Heart right ventricle (tissue), 16 donors: ENCODE data around the gene TUG1. TPM values are rescaled to one million over a fixed set of nuclear protein-coding genes. Genes with fewer than 3 reads are reported as not detected.

Experiments used
- ATAC-seq, 8 donors: fragments of 200-7000 bp; cut with Tn5 transposase; one replicate each; pipeline ENCODE4 v1.9.1; 2020; ENCODE audit warnings: mild to moderate bottlenecking in 8 of 8, moderate library complexity in 8 of 8, moderate number of reproducible peaks in 1 of 8
- DNase-seq, 2 donors: peaks; one replicate each; pipeline ENCODE4 v3.0.0-alpha.2; 2020
- H3K27ac ChIP-seq, 10 donors: fragments of 200-600 bp; sonication (generic) in 2 of 10; one replicate each; pipeline versions ENCODE4 v1.5.0 to v1.8.0; 2020 to 2022; ENCODE audit warnings: mild to moderate bottlenecking in 3 of 10
- H3K27me3 ChIP-seq, 7 donors: fragments of 200-600 bp; one replicate each; pipeline ENCODE4 v1.8.0; 2021 to 2022; ENCODE audit warnings: mild to moderate bottlenecking in 2 of 7
- H3K36me3 ChIP-seq, 9 donors: fragments of 200-600 bp; sonication (generic) in 1 of 9; one replicate each; pipeline versions ENCODE4 v1.5.0 to v1.8.0; 2020 to 2022; ENCODE audit warnings: mild to moderate bottlenecking in 2 of 9
- H3K4me1 ChIP-seq, 9 donors: fragments of 200-600 bp; sonication (generic) in 1 of 9; one replicate each; pipeline versions ENCODE4 v1.5.0 to v1.8.0; 2020 to 2022; ENCODE audit warnings: mild to moderate bottlenecking in 4 of 9
- H3K4me3 ChIP-seq, 10 donors: fragments of 200-600 bp; sonication (generic) in 2 of 10; one replicate each; pipeline versions ENCODE4 v1.5.0 to v1.8.0; 2020 to 2022; ENCODE audit warnings: mild to moderate bottlenecking in 7 of 10, moderate library complexity in 2 of 10
- H3K9me3 ChIP-seq, 11 donors: fragments of 200-600 bp in 10 of 11; sonication (generic) in 2 of 11; one replicate each; pipeline versions ENCODE4 v1.5.0 to v1.8.0; 2013 to 2022; ENCODE audit warnings: mild to moderate bottlenecking in 2 of 11, control low read depth in 1 of 11, moderate library complexity in 1 of 11
- WGBS, 2 donors: extraction: QIAGEN DNeasy Blood & Tissue Kit; methylation state at CpG; one replicate each; pipeline ENCODE4 v1.1.7; 2013; ENCODE audit warnings: inconsistent platforms in 1 of 2; 5-methylcytosine and 5-hydroxymethylcytosine counted together
- intact Hi-C, 10 donors: fragments of 100-400 bp; cut with DNase I; formaldehyde crosslinking; loops; one replicate each; pipeline versions ENCODE4 v1.11.1 to v1.14.2; 2022
- polyA plus RNA-seq, 2 donors: library from polyadenylated mRNA; stranded (reverse); fragments of 200-250 nt; gene quantifications; one replicate each; pipeline ENCODE4 v1.2.3, GENCODE V29; 2013
- total RNA-seq, 10 donors: library from RNA; stranded (reverse); fragmentation: NEBNext Ultra II Directional in 3 of 10; extraction: Animal tissue kit (Norgen Biotek cat#: 25700) in 3 of 10; gene quantifications; one replicate each; pipeline versions ENCODE4 v1.2.1 to v1.2.4, GENCODE V29; 2021 to 2023
- TF ChIP-seq, protein P1 (sequence below), 9 donors: fragments of 200-600 bp; sonication (generic) in 2 of 9; IDR thresholded peaks; one replicate each; pipeline versions ENCODE4 v1.5.0 to v1.8.0; 2021 to 2022; ENCODE audit warnings: antibody characterized with exemption in 9 of 9, mild to moderate bottlenecking in 5 of 9, moderate library complexity in 1 of 9
- donor health status: Arrhythmogenic right ventricular cardiomyopathy.
- donor health status: ischemic (EF 13 %, LVEDD 7.1; RV severe dilation, severe dysfunction).
- donor health status: healthy with polysubstance abuse.
- donor health status: DM: no; HTN: yes; CAD: no.
- donor health status: DM: no; HTN: no; CAD: no.
- donor health status: ischemic (EF 25% LVEDD 6.9; RV normal size, moderate dysfunction).
- donor health status: ischemic (EF 25% LVEDD 5.7; RV mildly dilated, moderate dysfunction).
- donor health status: healthy.
- donor health status: DM: yes; HTN: yes; CAD: no.
- donor health status: Ischemic cardiomyopathy.
- donor health status: ischemic (EF 35%, LVEDD 5.7; RV mildly dilated, moderate dysfunction).
- donor health status: nonischemic (EF 11% LVEDD 7.7; RV severe dilation, severe dysfunction).
- donor health status: DM: yes; HTN: yes; CAD: no.
- donor health status: PGD.
- donor health status: ischemic (EF 29% LVEDD 5.4; RV normal size, mild dysfunction).
- donor health status: nonischemic (EF 23%, LVEDD 6.1; RV moderate dilation, normal function).

Gene TUG1
- total and polyA plus RNA-seq, 12 donors: 18.6 to 48.4 (median 42.2) TPM

DNA sequence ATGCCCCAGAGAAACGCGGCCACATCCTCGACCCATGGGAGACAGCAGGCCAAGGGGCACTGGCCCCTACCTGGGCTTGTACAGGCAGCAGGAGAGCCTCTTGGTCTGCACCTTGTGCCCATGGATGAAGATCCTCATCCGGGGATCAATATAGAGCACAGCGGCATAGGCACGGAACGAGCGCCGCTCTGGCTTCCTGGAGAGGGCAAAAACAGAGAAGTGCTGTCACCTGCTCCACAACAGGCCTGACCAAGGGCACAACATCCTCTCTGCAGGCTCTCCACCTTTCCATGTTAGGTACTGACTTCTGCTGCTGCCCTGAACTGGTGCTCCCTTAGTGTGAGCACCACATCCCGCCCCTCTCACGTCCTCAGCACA, 27.7 kb upstream of the TUG1 start:
- TF ChIP-seq, protein P1, sequence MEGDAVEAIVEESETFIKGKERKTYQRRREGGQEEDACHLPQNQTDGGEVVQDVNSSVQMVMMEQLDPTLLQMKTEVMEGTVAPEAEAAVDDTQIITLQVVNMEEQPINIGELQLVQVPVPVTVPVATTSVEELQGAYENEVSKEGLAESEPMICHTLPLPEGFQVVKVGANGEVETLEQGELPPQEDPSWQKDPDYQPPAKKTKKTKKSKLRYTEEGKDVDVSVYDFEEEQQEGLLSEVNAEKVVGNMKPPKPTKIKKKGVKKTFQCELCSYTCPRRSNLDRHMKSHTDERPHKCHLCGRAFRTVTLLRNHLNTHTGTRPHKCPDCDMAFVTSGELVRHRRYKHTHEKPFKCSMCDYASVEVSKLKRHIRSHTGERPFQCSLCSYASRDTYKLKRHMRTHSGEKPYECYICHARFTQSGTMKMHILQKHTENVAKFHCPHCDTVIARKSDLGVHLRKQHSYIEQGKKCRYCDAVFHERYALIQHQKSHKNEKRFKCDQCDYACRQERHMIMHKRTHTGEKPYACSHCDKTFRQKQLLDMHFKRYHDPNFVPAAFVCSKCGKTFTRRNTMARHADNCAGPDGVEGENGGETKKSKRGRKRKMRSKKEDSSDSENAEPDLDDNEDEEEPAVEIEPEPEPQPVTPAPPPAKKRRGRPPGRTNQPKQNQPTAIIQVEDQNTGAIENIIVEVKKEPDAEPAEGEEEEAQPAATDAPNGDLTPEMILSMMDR (IDR thresholded peaks at IDR 0.05): no peak
- peak overlapping the region in 1 of 10 donors; percentile 69 for H3K27ac ChIP-seq
- peaks cover 0 to 8% (median 5%) of the 10 kb centered on the region in 9 donors for H3K4me1 ChIP-seq
- no peaks in the 10 kb centered on the region for H3K27me3 ChIP-seq
- H3K36me3 ChIP-seq: peaks cover 0 to 100% (median 84%) of the 10 kb centered on the region in 9 donors
- no peaks in the 10 kb centered on the region for H3K9me3 ChIP-seq
- 96 to 97% methylated on average over 11 of the region's 11 CpGs for WGBS, 2 donors
- ATAC-seq: no peak
- intact Hi-C loops: loop anchor here in 6 of 10 donors (10.0 kb wide), 3 partner anchors 203 to 293 kb away; partner anchors contain the start of gene PLA2G3 (in 2 of the 6)
- no peak overlapping the region for H3K4me3 ChIP-seq
- no peak for DNase-seq

DNA sequence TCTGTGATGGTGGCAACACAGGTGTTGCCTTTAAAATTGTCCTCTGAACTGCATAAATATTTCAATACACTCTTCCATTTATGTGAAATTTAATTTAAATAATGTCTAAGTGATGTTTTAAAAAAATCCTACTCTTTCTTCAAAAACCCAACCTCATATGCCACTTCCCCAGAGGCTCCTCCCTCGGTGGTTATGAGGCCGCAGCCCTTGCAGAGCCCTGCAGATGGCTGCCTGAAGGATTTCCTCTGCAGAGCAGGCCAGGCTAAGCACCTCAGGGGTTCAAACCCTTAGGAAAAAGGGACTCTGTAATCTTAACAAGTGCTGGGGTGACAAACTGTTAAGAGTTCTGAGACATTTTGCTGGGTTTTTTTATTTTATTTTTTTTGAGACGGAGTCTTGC, 25.7 kb upstream of the TUG1 start:
- DNase-seq (no peak), ATAC-seq (no peak)
- intact Hi-C loops: loop anchor here in 6 of 10 donors (10.0 kb wide), 3 partner anchors 201 to 291 kb away; partner anchors contain the start of gene PLA2G3 (in 2 of the 6)
- no peaks in the 10 kb centered on the region for H3K9me3 ChIP-seq
- no peak overlapping the region for H3K4me3 ChIP-seq
- H3K36me3 ChIP-seq: peaks cover 0 to 92% (median 70%) of the 10 kb centered on the region in 9 donors
- TF ChIP-seq, protein P1 (IDR thresholded peaks at IDR 0.05): no peak
- WGBS, 2 donors: 74 to 76% methylated on average over 3 of the region's 3 CpGs
- no peak overlapping the region for H3K27ac ChIP-seq
- no peaks in the 10 kb centered on the region for H3K27me3 ChIP-seq
- peaks cover 5 to 28% (median 23%) of the 10 kb centered on the region in 9 donors for H3K4me1 ChIP-seq

DNA sequence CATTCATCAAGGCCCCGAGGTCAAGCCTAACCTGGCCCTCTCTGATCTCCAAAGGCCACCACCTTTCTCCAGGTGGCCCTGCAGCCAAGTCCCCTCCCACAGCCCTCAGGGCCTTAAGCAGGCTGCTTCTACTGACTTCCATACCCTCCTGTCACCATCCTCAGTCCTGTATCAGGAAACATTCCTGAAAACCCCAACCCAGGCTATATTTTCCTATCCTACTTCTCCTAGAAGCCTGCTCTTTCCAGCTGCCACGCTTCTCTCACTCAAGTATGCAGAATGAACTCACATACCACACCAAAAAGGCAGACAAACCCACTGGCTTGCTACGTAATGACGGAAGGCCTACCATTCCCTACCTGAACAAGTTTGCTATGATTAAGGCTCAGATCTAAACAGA, 24.1 kb upstream of the TUG1 start:
- Histone ChIP-seq H3K36me3 (peaks cover 0 to 92% (median 69%) of the 10 kb centered on the region in 9 donors), H3K4me3 (no peak overlapping the region), H3K4me1 (peaks cover 5 to 30% (median 25%) of the 10 kb centered on the region in 9 donors), H3K27ac (no peak overlapping the region), H3K27me3 (no peaks in the 10 kb centered on the region), H3K9me3 (no peaks in the 10 kb centered on the region)
- ATAC-seq (no peak), DNase-seq (no peak)
- intact Hi-C loops: loop anchor here (5.0 to 10.0 kb wide), 6 partner anchors 142 to 290 kb away; partner anchors contain the start of gene PLA2G3 (in 2 of the 10)
- 93 to 97% methylated on average over 4 of the region's 4 CpGs for WGBS, 2 donors
- TF ChIP-seq, protein P1 (IDR thresholded peaks at IDR 0.05): no peak

DNA sequence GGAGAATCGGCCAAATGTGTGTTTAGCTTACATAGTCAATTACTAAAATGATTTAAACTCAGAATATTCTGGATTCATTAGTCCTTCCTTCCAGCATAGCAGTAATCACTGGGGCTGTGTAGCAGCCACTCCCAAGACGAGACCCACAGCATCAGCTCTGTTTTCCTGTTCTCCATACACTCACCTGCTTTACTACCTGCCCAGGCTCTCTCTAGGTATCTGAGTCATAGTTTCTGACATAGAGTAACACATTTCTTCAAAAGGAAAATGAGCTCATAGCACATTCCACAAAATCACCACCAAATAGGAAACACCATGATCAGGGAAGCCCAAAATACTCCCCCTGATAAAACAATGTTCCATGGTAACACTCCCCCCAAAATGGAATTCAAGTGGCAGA, 23.4 kb upstream of the TUG1 start:
- Histone ChIP-seq H3K27me3 (no peaks in the 10 kb centered on the region), H3K27ac (peak overlapping the region in 4 of 10 donors; percentile 51 to 71 (median 62)), H3K36me3 (peaks cover 0 to 92% (median 62%) of the 10 kb centered on the region in 9 donors), H3K4me1 (peaks cover 5 to 30% (median 25%) of the 10 kb centered on the region in 9 donors), H3K9me3 (no peaks in the 10 kb centered on the region), H3K4me3 (no peak overlapping the region)
- ATAC-seq: peak in 1 of 8 donors; percentile 6
- intact Hi-C loops: loop anchor here (2.0 to 10.0 kb wide), 7 partner anchors 142 to 289 kb away; partner anchors contain the start of gene PLA2G3 (in 2 of the 10)
- 75 to 81% methylated on average over 2 of the region's 2 CpGs for WGBS, 2 donors
- DNase-seq: no peak
- TF ChIP-seq, protein P1 (IDR thresholded peaks at IDR 0.05): no peak
